Activated CD4-positive, CD25-positive, alpha-beta regulatory T cell treated with anti-CD3 and anti-CD28 coated beads, Interleukin-2, amount 50 U/mL, for 24 hours (primary cell): ENCODE measurements around the gene KLF13.
A peak's percentile ranks its signal among the peaks of the same experiment; 100 is the strongest.

Source experiments
- ATAC-seq, 2 donors: fragments of 150-1000 bp; cut with Tn5 transposase; one replicate each; pipeline ENCODE4 v1.10.0; 2021; ENCODE audit warnings: mild to moderate bottlenecking in 1 of 2, moderate library complexity in 1 of 2

The KLF13 gene

DNA sequence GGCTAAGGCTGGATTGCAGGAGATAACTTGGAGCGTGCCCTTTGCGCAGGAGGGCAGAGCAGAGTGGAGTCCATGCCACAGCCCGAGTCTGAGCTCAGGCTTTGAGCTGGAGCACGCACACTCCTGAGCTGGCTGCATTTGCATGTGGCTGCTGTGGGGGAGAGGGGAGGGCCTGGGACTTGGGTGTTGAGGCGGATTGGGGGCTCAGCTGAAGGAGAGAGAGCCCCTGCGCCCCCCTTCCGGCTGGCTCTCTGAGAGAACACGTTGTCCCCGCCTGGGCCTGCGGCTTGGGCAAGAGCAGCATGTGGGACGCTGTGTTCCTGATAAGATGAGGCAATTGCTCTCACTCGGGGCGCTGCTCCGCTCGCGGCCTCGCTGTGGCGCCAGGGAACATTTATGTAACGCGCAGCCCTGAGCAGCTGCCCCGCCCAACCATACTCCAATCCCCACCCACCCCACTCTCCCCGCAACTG lies 39.1 kb downstream of the KLF13 start:
- ATAC-seq: peak; percentile 72 to 75

GRCh38 chr15:31366169-31366734 lies 39.6 kb downstream of the KLF13 start:
- ATAC-seq: no peak

DNA sequence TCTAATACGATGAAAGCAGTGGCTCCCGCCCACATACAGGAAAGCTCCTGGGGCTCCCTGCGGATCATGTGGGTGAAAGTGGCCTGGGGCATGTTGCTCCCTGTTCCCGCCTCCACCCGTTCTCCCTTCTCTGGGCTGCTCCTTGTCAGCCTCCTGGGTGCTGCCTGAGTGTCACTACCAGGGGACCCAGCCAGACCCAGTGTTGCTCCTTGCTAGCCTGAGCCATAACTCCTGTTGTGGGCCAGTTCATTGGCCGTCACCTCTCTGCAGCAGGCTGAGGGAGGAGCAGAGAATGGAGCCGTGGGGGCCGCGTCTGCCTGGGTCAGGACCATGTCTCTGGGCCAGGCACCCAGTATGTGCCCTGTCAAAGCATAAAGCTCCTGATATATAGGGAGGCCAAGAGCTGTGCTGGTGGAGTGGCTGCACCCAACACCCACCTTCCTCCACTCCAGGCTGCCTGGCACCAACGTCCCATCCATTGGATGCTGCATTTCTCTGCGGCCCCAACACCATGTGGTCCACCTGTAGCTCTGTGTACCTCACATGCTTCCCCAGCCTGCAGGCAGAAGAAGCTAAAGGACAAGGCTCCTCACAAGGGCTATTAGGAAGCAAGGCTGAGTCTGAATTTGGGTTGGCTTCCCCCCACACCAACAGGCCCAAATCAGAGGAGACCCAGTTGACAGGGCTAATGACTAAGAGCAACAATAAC lies 40.5 kb downstream of the KLF13 start:
- no peak for ATAC-seq

DNA sequence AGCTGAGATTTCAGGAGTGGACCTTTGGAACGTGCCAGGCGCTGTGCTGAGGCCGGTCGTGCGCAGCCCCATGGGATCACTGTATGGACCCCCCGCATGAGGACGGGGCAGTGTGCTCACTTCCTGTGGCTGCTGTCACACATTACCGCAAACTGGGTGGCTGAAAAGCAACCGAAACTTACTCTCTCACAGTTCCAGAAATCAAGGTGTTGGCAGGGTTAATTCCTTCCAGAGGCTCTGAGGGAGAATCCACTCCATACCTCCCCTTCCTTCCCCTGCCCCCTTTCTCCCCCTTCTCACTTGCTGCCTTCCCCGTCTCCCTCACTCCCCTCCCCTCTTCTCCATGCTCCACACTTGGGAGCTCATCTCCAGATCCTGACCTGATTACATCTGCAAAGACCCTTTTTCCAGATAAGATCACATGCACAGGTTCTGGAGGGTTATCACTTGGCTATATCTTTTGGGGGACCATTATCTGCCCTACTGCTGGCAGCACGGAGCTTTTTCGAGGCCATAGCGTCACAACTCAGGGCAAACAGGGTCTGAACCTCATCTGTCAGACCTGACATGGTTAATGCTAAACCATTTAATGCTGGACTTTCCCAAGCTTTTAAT lies 41.2 kb downstream of the KLF13 start:
- peak; percentile 41 to 52 for ATAC-seq

DNA sequence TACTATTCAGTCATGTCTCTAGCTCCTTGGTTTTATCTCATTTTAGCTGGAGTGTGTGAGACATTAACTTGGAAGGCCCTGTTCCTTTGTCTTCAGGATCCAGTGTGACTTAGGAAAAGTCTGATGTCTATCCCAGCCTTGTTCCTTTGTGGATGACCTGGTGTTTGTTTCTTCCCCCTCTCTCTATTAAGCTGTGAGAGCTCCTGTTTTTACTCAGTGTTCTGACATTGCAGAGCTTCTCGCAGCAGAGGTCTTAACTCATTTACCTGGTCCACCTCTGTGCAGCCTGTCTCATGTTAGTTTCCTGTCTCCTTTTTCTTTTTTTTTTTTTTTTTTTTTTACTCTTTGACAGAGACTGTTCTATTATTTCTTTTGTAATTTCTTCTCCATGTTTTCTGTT lies 43.1 kb downstream of the KLF13 start:
- ATAC-seq: no peak

DNA sequence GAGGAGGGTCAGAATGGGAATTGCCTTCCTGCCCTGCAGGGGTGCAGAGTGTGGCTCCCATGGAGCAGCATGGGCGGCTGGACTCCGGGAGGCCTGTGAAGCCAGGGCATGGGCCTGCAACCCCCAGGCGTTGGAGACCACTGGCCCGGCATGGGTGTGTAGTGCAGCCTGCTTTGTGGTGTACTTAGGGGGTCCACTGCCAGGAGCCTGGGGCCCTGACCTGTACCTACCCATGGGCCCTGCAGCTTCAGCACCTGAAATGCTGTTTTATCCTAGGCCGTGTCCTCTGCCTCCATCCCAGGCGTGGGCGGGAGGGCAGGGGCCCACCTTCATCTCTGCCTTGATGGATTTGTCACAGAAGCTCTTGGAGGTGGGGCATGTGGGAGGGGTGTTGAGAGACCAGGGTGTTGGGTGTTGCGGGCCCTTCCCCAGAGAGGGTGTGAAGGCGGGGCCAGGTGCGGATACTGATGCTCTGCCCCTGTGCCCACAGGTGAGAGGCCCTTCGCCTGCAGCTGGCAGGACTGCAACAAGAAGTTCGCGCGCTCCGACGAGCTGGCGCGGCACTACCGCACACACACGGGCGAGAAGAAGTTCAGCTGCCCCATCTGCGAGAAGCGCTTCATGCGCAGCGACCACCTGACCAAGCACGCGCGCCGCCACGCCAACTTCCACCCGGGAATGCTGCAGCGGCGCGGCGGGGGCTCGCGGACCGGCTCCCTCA lies 45.0 kb downstream of the KLF13 start:
- ATAC-seq: no peak

DNA sequence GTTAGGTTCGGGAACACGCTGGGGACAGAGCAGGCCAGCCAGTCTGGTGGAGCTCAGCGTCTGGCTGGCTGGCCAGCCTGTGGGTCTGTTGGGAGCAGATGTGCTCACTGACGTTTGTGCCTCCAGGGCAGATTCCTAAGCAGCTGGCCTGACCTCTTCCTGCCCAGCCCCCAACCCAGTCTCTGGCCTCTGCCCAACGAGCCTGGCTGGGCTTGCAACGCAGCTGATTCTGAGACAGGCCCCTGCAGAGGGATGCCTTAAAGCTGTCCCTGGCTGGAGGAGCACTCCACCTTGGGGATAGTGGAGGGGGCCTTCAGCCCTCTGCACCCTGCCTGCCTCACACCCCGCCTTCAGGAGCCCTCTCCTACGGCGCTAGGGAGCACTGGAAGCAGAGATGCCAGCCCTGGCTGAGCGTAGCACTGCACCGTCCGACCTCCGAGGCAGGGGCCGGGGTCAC lies 46.0 kb downstream of the KLF13 start:
- no peak for ATAC-seq

- ATAC-seq: no peak
These were observed 46.6 kb downstream of the KLF13 start for GRCh38 chr15:31373096-31373865.

DNA sequence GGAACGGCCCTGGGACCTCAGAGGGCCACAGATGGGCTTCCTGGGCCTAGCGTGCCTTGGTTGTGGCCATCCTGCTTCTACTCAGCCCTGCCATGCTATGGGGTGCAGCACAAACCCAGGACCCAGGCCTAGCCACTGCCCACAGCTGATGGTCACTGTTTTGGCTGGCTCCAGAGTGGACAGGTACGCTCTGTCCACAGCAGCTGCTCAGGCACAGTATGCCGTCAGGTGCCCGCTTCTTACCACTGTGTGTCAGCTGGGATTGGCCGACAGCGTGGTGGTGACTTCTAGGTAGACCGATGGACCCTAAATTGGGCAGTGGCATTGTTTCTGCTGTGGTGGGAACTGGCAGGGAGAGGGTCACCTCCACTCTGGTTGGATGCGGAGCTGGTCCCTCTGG lies 47.3 kb downstream of the KLF13 start:
- no peak for ATAC-seq

DNA sequence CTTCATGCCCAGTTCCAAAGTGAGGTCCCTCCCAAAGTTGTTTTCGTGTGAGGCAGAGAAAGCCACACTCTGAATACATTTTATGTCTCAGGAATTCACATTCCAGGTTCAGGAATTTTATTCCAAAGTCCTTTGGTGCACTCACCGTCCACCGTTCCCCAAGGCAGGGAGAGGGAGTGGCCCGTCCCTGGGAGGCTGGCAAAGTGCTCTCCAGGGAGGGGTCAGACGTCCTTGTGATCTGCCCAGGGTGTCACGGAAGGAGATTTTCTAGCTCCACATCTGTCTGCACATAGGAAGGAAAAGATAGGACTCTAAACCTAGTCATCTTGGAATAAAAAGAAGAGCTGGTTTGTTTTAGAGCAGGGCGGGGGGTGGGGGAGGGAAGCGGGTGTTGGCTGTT lies 47.9 kb downstream of the KLF13 start:
- no peak for ATAC-seq

DNA sequence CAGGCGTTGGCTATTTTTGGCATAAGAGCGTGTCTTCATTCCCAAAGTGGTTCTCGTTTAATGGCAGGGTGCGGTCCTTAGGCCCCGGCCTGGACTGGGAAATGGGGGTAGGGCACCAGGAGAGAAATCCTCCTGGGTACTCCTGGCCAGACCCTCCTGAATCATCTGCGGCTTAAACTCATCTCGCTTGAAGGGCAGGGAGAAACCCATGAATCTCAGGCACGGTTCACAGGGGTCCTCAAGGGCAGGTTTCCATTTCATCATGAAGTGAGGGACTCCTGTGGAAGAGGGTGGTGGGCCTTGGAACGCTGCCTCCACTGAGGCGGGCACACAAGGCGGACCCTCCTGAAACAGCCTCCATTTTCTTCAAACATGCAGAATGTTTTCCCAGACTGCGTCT lies 48.4 kb downstream of the KLF13 start:
- no peak for ATAC-seq

- ATAC-seq: no peak
These were observed 49.1 kb downstream of the KLF13 start for GRCh38 chr15:31375772-31376171.

DNA sequence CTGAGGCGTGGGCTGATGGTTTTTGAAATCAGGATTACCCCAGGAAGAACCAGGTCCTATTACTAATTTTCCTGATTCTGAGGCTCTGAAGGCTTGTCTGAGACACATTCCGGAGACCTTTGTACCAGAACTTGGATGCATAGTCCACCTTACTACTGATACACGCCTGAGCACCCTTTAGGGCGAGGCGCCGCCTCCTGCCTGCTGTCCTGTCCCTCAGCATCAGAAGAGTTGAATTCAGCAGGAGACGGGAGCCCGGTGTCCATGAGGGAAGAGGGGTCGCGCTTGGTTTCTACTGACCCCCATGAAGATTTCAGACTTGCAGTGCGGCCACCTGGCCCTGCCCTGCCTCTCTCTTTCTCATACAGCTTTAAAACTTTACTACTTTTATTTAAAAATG lies 49.9 kb downstream of the KLF13 start:
- ATAC-seq: no peak

DNA sequence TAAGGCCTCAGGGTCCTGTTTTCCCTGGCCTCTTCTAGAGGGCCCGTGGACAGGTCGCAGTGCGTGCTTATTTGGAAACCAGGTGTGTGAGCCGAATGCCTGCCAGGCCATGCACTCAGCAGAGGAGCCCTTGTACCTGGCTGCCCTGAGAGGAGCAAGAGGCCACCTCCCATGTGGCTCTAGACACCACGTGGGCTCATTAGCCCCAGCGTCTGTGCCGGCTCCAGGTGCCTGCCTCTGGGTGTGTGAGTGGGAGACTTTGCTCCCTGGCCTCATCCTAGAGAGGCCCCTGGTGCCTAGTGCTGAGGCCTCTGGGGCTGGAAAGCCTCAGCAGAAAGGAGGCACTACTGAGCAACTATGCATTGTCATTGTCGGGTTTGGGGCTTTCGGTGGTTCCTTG lies 50.4 kb downstream of the KLF13 start:
- ATAC-seq: peak in 1 of 2 donors; percentile 17

- ATAC-seq: no peak
These were observed 51.8 kb downstream of the KLF13 start for GRCh38 chr15:31378363-31378903.

DNA sequence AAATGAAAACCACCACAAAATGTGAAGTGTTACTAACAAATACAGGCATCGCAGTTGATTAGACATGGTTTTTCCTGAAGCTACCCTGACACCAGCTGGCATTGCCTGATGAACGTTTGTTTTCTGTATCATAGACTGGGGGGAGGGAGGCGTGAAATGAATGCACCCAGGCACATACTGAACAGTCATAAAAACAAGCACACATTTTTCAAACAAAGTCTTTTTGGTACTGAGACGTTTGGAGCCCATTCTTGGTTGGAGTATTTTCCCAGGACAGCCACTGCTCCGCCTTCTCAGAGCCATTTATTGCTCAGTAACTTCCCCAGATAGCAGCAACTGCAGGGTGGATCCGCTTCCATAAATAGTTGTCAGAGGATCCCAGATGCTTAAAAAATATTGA lies 52.4 kb downstream of the KLF13 start:
- ATAC-seq: peak; percentile 21 to 49

GRCh38 chr15:31379577-31379976 lies 52.9 kb downstream of the KLF13 start:
- no peak for ATAC-seq

GRCh38 chr15:31381801-31382712 lies 55.4 kb downstream of the KLF13 start:
- ATAC-seq: peak in 1 of 2 donors; percentile 27

- ATAC-seq: no peak
These were observed 56.0 kb downstream of the KLF13 start for GRCh38 chr15:31382713-31383045.

GRCh38 chr15:31383139-31383538 lies 56.5 kb downstream of the KLF13 start:
- no peak for ATAC-seq

DNA sequence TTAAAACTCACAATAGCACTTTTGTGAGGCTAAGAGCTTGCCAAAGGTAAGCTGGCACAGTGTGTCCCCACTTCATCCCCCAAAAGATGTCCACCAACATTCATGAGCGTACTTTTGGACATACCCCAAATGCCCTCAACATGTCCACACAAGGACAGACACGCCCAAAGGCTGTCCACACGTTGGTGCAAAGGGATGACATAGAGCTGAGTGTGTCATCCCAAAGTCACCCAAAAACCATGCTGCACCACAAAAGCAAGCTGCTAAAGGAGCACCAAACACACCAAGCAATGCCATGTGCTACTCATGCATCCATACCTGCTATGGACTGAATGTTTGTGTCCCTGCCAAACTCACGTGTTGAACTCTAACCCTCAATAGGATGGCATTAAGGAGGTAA lies 57.9 kb downstream of the KLF13 start:
- ATAC-seq: no peak
